ENCODE measurements around the gene MLXIP. TPM values are rescaled to one million over a fixed set of nuclear protein-coding genes. Genes with fewer than 3 reads are reported as not detected.

MLXIP gene
- total RNA-seq, 1 experiment from 2014 or later, result 32.4 TPM

DNA sequence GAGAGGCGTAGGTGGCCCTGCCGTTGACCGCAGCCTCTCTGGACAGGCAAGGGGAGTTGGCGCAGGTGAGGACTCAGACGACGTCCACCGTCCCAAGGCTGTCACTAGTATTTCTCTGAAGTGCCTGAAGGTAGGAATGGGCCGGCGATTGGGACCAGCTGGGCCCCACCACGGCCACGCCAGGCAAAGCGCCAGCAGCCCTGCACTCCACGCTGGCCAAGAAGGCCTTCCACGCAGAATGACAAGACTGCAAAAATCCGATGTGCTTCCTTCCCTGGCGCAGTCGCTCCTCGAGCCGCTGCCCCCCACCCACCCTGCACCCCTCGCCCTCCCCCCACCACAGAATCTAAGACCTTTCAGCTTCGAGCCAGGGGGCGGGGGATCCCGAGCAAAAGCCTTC is 17.3 kb upstream of the MLXIP start:
- WGBS (ENCODE audit: extremely low coverage, insufficient read length, low lambda C conversion rate), result no CpG with 5 or more reads among the region's 23 CpGs
- H2AK5ac ChIP-seq (ENCODE audit: insufficient read length, low read length), result no peak overlapping the region
- no peak overlapping the region for H3K56ac ChIP-seq (ENCODE audit: insufficient read length, low read depth, low read length)
- no peak overlapping the region for H2BK120ac ChIP-seq (ENCODE audit: low read depth, low read length, poor library complexity, severe bottlenecking)
- H3K23me2 ChIP-seq (ENCODE audit: insufficient read length, low read depth, low read length, poor library complexity, severe bottlenecking), result peaks cover 5% of the 10 kb centered on the region
- no peak for DNase-seq
- H2BK15ac ChIP-seq (ENCODE audit: low read depth, low read length), result no peak overlapping the region
- Mint-ChIP-seq H3K27me3 (ENCODE audit: low read depth) (no peaks in the 10 kb centered on the region; the same call in 1 of the 2 replicates), H3K36me3 (ENCODE audit: insufficient read depth in 1 of 3, low read depth in 3 of 3) (peaks cover 14 to 54% (median 45%) of the 10 kb centered on the region in 3 experiments; a peak in 6 of 7 replicates), H3K9me3 (no peaks in the 10 kb centered on the region; a peak in 1 of 5 replicates), H3K4me3 (no peak overlapping the region), H3K27ac (peak overlapping the region in 1 of 3 experiments; percentile 37; a peak in 1 of 7 replicates), H3K4me1 (peaks cover 25 to 27% of the 10 kb centered on the region in 2 experiments)
- no peak overlapping the region for H2BK20ac ChIP-seq (ENCODE audit: low read depth, low read length, poor library complexity, severe bottlenecking)
- H4K8ac ChIP-seq (replicated peaks; ENCODE audit: insufficient read length, low read depth, low read length), result no peak overlapping the region
- no peak overlapping the region for H3K14ac ChIP-seq (ENCODE audit: insufficient read depth, low read length)
- TF ChIP-seq, protein P1, sequence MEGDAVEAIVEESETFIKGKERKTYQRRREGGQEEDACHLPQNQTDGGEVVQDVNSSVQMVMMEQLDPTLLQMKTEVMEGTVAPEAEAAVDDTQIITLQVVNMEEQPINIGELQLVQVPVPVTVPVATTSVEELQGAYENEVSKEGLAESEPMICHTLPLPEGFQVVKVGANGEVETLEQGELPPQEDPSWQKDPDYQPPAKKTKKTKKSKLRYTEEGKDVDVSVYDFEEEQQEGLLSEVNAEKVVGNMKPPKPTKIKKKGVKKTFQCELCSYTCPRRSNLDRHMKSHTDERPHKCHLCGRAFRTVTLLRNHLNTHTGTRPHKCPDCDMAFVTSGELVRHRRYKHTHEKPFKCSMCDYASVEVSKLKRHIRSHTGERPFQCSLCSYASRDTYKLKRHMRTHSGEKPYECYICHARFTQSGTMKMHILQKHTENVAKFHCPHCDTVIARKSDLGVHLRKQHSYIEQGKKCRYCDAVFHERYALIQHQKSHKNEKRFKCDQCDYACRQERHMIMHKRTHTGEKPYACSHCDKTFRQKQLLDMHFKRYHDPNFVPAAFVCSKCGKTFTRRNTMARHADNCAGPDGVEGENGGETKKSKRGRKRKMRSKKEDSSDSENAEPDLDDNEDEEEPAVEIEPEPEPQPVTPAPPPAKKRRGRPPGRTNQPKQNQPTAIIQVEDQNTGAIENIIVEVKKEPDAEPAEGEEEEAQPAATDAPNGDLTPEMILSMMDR (conservative IDR thresholded peaks at IDR 0.05), result no peak
- H3K79me2 ChIP-seq (ENCODE audit: insufficient read depth, low read length), result no peaks in the 10 kb centered on the region
- no peak overlapping the region for H3K4me2 ChIP-seq (ENCODE audit: insufficient read depth, insufficient read length, low read length)
- no peak overlapping the region for H3T11ph ChIP-seq (ENCODE audit: low read length)
- H3K23ac ChIP-seq (ENCODE audit: insufficient read length, low read depth, low read length), result no peak overlapping the region
- H4K20me1 ChIP-seq (ENCODE audit: control insufficient read depth, insufficient read depth, insufficient read length), result no peaks in the 10 kb centered on the region
- H4K5ac ChIP-seq (ENCODE audit: insufficient read length, low read depth, low read length), result no peak overlapping the region
- H3K9me3 ChIP-seq (ENCODE audit: control insufficient read depth, low read depth, low read length), result no peaks in the 10 kb centered on the region
- H2BK5ac ChIP-seq (ENCODE audit: insufficient read length, low read length), result no peak overlapping the region
- no peak overlapping the region for H2BK12ac ChIP-seq (ENCODE audit: insufficient read length, low read depth, low read length)
- H3K27ac ChIP-seq (ENCODE audit: insufficient read length, low read depth, low read length), result no peak overlapping the region
- H3K18ac ChIP-seq (ENCODE audit: insufficient read length, low read depth, low read length), result no peak overlapping the region
- H3K27me3 ChIP-seq (ENCODE audit: insufficient read depth, low read length), result no peaks in the 10 kb centered on the region
- H3K9ac ChIP-seq (ENCODE audit: extremely low read depth, insufficient read length, low read length), result no peak overlapping the region
- H3K79me1 ChIP-seq (ENCODE audit: insufficient read depth, low read depth, low read length, poor library complexity, severe bottlenecking), result no peaks in the 10 kb centered on the region
- no peak overlapping the region for H4K91ac ChIP-seq (ENCODE audit: insufficient read length, low read depth, low read length)
- no peak overlapping the region for H2AFZ ChIP-seq (ENCODE audit: low read length)
- no peak overlapping the region for H3K4ac ChIP-seq (ENCODE audit: low read depth, low read length)
- no peaks in the 10 kb centered on the region; the same call in 1 of the 2 replicates for H3K4me1 ChIP-seq (ENCODE audit: insufficient read depth, low read length)

Data from H9 (cell line).